Epithelial cell of proximal tubule (primary cell): Measurements from ENCODE around the gene DDI1. TPM values are rescaled to one million over a fixed set of nuclear protein-coding genes. Genes with fewer than 3 reads are reported as not detected.

ENCODE experiments used
- DNase-seq: peaks from one replicate; pipeline ENCODE4 v3.0.0-alpha.2; 2011; ENCODE audit warnings: low read depth
- H3K4me3 ChIP-seq: 2 replicates; pipeline ENCODE4 v1.5.1; 2011; ENCODE audit warnings: low read depth, mild to moderate bottlenecking, low read length
- CTCF ChIP-seq: conservative IDR thresholded peaks from 2 replicates; pipeline ENCODE4 v1.5.1; 2012; ENCODE audit warnings: low read depth, mild to moderate bottlenecking, low read length
- total RNA-seq: library from RNA; depleted of rRNA; stranded (reverse); fragments of >200 nt; gene quantifications from 2 replicates; pipeline ENCODE4 v1.2.3, GENCODE V29; 2015

Gene DDI1
- total RNA-seq, 1 donor from 2014 or later: not detected

- no peak overlapping the region for H3K4me3 ChIP-seq
- DNase-seq: no peak
- TF ChIP-seq CTCF: no peak
These were observed 25.4 kb upstream of the DDI1 start for GRCh38 chr11:104011044-104011443.

- TF ChIP-seq CTCF: no peak
- no peak overlapping the region for H3K4me3 ChIP-seq
- no peak for DNase-seq
These were observed 20.6 kb upstream of the DDI1 start for GRCh38 chr11:104015649-104016415.

- TF ChIP-seq CTCF: no peak
- H3K4me3 ChIP-seq: no peak overlapping the region
- no peak for DNase-seq
These were observed 11.9 kb upstream of the DDI1 start for GRCh38 chr11:104024572-104024971.

- no peak for TF ChIP-seq CTCF
- no peak for DNase-seq
- H3K4me3 ChIP-seq: no peak overlapping the region
These were observed 7.8 kb upstream of the DDI1 start for GRCh38 chr11:104028476-104029263.

- peak; percentile 70 for DNase-seq
- no peak for TF ChIP-seq CTCF
- H3K4me3 ChIP-seq: no peak overlapping the region
These were observed 3.3 kb upstream of the DDI1 start for GRCh38 chr11:104033134-104033533.

GRCh38 chr11:104033561-104033960 lies 2.9 kb upstream of the DDI1 start:
- TF ChIP-seq CTCF: no peak
- no peak overlapping the region for H3K4me3 ChIP-seq
- peak; percentile 7 for DNase-seq
